Measurements from ENCODE around the gene ZNF423.

ZNF423 gene

GRCh38 chr16:49530427-49530970 lies 325.4 kb downstream of the ZNF423 start:
- no peak for DNase-seq (ENCODE audit: low read depth)

GRCh38 chr16:49529411-49530045 lies 326.4 kb downstream of the ZNF423 start:
- no peak for DNase-seq (ENCODE audit: low read depth)

- DNase-seq (ENCODE audit: low read depth) = no peak
These were observed 327.0 kb downstream of the ZNF423 start for GRCh38 chr16:49528866-49529288.

- no peak for DNase-seq (ENCODE audit: low read depth)
These were observed 327.6 kb downstream of the ZNF423 start for GRCh38 chr16:49528060-49528865.

GRCh38 chr16:49527611-49528010 lies 328.3 kb downstream of the ZNF423 start:
- DNase-seq (ENCODE audit: low read depth) = no peak

- no peak for DNase-seq (ENCODE audit: low read depth)
These were observed 329.0 kb downstream of the ZNF423 start for GRCh38 chr16:49526860-49527365.

- no peak for DNase-seq (ENCODE audit: low read depth)
These were observed 331.0 kb downstream of the ZNF423 start for GRCh38 chr16:49524947-49525315.

- no peak for DNase-seq (ENCODE audit: low read depth)
These were observed 331.5 kb downstream of the ZNF423 start for GRCh38 chr16:49524216-49524946.

- DNase-seq (ENCODE audit: low read depth) = no peak
These were observed 332.3 kb downstream of the ZNF423 start for GRCh38 chr16:49523435-49524159.

GRCh38 chr16:49521734-49522325 lies 334.1 kb downstream of the ZNF423 start:
- no peak for DNase-seq (ENCODE audit: low read depth)

- no peak for DNase-seq (ENCODE audit: low read depth)
These were observed 335.3 kb downstream of the ZNF423 start for GRCh38 chr16:49520492-49521038.

- no peak for DNase-seq (ENCODE audit: low read depth)
These were observed 336.2 kb downstream of the ZNF423 start for GRCh38 chr16:49519741-49520140.

GRCh38 chr16:49519008-49519656 lies 336.8 kb downstream of the ZNF423 start:
- DNase-seq (ENCODE audit: low read depth) = no peak

GRCh38 chr16:49516382-49517036 lies 339.4 kb downstream of the ZNF423 start:
- no peak for DNase-seq (ENCODE audit: low read depth)

GRCh38 chr16:49515861-49516260 lies 340.1 kb downstream of the ZNF423 start:
- DNase-seq (ENCODE audit: low read depth) = no peak

- no peak for DNase-seq (ENCODE audit: low read depth)
These were observed 340.8 kb downstream of the ZNF423 start for GRCh38 chr16:49515016-49515565.

GRCh38 chr16:49514073-49514980 lies 341.6 kb downstream of the ZNF423 start:
- no peak for DNase-seq (ENCODE audit: low read depth)

- no peak for DNase-seq (ENCODE audit: low read depth)
These were observed 342.9 kb downstream of the ZNF423 start for GRCh38 chr16:49513040-49513439.

Data from GM04504 (cell line).